Activated CD4-positive, CD25-positive, alpha-beta regulatory T cell treated with anti-CD3 and anti-CD28 coated beads, Interleukin-2, amount 50 U/mL, for 16 hours (primary cell): ENCODE data around the gene ZNF580.

Experiments used
- DNase-seq: peaks from one replicate; pipeline ENCODE4 v3.0.0-alpha.2; 2020; ENCODE audit warnings: low read depth, low spot score

Gene ZNF580

DNA sequence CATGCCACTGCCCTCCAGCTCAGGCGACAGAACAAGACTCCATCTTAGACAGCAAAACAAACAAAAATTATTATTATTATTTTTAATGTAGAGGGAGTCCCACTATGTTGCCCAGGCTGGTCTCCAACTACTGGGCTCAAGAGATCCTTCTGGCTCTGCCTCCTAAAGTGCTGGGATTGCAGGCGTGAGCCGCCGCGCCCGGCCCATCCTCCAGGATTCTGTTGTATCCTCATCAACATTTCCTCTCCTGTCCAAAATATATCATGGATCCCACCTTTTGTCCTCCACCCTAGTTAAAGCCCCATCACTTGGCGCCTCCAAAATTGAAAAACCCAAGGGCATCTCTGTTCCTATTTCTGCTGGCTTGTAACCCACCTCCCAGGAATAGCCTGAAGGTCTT lies 17.7 kb upstream of the ZNF580 start:
- no peak for DNase-seq

DNA sequence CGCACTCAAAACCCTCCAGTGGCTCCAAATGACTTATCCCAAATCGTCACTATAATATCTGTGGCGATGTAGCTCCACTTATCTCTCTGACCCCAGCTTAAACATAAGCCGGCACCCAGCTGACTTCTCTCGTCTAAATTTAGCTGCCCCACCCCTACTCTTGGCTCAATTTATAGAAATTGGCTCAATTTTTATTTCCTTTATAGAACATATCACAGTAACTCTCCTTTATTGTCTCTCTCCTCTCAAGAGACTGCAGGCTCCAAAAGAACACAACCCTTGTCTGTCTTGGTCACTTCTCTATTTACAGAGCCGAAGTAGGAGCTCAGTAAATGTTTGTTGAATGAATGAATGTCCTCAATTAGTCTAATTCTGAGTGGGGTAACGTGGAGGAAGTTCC lies 17.2 kb upstream of the ZNF580 start:
- no peak for DNase-seq

DNA sequence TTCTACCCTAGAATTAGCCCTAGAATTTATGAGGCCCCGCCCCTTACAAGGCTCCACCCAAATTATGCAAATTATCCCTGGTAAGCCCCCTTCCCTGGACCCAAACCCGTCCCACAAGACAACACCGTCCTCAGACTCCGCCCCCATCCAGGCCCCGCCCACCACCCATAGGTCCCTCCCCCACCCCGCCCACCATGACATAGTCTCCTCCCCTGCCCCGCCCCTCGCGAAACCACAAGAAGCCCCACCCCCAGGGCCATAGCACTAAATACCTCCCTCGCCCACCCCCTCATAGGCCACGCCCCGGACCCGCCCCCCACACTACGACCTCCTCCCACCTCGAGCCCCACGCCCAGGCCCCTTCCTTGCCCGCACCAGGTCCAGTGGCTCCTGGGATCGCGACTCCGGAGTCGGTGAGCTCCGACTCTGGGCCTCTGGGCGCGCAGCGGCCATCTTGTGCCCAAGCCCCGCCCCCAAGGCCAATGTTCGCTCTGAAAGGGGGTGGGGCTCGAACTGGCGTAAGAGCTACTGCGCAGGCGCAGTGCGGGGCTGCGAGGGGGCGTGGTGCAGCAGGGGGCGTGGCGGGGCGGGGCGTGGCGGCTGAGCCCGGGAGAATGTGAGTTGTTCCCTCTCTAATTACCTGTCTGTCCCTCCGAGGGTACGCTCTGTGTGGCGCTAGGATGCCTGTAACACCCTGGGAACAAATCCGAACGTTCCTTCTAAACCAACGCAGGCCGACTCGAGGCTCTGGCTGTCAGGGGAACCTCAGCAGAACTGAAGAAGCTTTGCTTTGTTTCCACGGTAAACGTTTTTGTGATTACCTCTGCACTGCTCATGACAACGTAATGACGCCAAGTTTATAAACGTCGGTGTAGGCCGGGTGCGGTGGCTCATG lies 16.4 kb upstream of the ZNF580 start, which contains the start of gene ZNF784:
TSS of gene ZNF784 (minus strand) at position 458 of the 895 bp plus-strand sequence. CDS start at position 453, 5 bp downstream.
- peak; percentile 83 for DNase-seq

DNA sequence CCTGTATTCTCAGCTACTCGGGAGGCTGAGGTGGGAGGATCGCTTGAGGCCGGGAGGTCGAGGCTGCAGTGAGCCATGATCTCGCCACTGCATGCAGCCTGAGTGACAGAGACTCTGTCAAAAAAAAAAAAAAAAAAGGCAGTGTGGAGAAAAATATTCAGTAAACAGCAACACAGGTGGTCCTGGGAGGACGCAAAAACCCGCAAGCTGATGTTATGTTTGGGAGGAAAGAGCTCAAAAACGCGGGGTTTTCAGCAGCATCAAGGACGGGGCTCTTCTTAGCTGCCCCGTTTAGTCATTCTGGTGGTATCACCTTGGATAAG lies 15.8 kb upstream of the ZNF580 start:
- DNase-seq, result no peak

DNA sequence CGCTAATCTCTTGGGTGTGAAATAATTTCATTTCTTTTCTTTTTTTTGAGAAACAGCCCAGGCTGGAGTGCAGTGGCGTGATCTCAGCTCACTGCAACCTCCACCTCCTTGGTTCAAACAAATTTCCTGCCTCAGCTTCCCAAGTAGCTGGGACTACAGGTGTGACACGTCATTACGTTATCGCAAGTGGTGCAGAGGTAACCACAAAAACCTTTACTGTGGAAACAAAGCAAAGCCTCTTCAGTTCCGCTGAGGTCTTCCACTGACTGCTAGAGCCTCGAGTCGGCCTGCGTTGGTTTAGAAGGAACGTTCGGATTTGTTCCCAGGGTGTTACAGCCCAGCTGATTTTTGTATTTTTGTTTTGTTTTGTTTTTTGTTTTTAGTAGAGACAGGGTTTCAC lies 14.5 kb upstream of the ZNF580 start:
- DNase-seq, result no peak

DNA sequence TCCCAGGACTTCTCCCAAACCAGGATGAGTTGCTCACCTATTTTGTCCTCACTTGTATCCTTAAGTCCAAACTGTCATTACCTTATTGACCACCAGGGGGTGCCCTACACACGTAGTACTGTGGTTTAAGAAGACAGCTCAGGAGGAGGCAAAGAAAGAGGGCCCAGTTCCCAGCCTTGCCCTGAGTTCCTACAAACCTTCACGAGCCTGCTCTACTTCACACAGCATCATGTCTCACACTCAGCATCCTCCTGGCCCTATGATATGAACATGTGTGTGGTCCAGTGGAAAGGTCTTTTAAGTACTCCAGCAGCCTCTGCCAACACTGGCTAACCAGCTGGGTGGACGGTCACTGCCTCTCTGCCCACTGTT lies 8.4 kb upstream of the ZNF580 start:
- peak; percentile 84 for DNase-seq

DNA sequence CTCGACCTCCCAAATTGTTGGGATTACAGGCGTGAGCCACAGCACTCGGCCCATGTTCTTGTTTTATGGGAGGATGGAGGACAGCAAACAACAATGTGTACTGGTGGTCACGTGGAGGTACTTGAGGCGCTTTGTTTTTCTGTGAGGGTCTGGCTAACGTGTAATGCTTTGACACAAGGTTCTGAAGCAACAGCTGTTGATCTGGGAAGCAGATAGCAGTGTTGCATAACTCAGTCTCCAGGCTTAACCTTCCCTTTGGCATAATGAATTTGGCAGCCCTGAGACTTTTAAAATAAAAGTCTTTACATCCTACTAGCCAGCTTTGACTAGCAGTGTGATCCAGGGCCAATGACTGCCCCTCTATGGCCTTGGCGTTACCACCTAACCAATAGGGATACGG lies 6.9 kb upstream of the ZNF580 start:
- DNase-seq, result no peak

DNA sequence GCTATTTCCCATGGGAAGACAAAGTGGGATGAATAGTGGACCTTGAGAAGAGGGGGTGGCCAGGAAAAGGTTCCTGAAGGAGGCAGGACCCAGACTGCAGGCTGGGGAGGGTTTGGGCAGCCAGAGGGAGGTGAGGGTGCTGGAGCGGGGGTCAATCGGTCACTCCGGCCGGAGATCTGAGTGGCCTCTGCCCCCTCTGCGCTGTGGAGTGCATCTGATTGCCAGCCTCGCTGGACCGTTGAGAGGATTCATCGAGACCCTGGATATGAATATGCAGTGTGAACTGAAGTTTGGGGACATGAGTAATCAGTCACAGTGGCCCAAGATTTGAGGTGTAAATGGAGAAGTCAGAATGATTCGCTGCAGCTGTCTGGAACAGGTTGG lies 5.5 kb upstream of the ZNF580 start:
- DNase-seq, result no peak

DNA sequence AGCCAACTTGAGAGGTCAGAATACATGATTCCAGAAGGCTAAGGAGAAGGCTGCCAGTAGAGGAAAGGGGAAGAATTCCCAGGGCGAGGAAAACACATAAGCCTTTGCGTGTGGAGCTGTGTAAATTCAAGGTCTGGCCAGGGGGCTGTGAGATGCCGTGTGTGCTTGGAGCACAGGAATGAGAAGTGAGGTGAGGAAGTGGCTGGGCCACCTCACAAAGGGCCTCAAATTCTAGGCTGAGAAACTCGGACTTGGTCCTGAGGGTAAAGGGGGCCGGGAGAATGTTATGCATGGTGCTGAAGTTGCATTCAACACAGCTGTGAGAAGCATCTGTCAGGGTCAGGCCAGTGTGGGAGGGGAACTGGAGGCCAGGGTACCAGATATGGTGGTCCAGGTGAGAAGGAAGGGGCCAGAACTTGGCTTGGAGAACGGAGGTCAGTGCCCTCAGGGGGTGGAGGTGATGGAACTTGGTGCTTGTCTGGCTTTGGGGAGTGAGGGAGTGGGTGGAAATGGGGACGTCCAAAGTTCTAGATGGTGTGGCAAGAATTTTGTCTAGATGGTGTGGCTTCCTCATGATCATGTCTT lies 4.9 kb upstream of the ZNF580 start:
- DNase-seq, result no peak

DNA sequence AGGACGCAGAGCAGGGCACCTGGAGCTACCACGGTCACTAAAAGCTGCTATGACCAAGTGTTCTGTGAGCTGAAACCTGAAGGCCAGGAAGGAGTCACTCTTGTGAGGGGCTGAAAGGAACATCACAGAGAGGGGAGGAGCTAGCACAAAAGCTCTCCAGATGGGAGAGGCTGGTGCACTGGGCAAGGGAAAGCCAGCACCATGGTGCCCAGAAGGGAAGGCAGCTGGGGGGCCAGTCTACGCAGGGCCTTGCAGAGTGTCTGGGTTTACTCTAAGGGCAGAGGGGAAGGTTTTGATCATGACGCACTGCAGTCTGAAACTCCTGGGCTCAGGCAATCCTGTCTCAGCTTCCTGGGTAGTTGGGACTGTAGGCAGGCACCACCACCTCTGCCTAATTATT lies 4.1 kb upstream of the ZNF580 start:
- no peak for DNase-seq

DNA sequence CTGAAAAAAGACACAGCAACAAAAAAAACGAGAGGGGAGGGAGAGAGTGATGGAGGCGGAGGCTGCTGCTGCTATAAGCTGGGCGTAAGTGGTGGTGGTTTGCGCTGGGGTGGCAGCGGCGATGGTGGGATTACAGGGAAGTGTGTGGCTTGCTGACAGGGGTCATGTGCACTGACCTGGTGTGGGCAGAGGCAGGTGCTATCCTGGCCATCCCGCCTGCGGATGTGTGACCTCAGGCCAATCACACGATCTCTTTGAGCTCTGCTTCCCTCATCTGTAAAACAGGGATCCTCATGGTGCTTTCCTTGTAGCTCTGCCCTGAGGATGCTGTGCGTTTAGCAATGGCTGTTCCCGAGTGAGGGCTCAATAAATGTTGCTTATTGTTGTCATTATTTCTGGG lies 3.3 kb upstream of the ZNF580 start:
- no peak for DNase-seq

DNA sequence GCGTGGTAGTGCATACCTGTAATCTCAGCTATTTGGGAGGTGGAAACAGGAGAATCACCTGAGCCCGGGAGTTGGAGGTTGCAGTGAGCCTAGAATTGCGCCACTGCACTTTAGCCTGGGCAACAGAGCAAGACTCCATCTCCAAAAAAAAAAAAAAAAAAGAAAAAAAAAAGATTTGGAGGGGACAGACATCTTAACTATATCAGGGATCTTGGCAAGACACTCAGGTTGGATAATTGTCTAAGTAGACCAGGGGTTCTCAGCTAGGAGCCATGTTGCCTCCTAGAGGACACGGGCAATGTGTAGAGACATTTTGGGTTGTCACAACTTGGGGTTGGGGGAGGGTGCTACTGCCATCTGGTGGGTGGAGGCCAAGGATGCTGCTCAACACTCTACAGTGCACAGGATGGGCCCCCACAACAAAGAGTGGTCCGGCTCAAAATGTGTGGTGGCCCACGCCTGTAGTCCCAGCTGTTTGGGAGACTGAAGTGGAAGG lies 1.9 kb upstream of the ZNF580 start:
- no peak for DNase-seq

DNA sequence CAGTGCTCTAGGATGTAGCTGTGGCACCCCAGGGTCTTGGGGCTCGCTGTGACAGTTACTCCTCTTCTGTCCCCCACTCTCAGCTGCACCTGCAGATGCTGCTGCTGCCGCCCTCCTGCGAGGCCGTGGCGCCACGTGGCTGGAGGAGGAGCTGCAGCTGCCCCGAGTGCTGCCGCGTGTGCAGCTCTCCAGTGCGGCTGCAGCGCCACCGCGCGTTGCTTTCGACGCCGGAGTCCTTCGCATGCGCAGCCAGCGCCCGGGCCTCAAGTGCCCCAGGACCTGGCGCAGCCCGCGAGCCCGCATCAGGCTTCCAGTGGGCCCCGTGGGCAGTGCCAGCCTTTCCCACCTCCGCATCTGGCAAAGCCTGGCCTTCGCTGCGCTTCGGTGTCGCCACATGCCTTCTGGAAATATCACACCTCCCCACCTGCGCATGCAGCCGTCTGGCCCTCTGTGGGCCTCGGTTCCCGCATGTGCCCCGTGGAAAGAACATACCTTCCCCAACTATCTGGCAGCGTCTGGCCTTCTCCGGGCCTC lies 692 bp upstream of the ZNF580 start:
- DNase-seq, result no peak

DNA sequence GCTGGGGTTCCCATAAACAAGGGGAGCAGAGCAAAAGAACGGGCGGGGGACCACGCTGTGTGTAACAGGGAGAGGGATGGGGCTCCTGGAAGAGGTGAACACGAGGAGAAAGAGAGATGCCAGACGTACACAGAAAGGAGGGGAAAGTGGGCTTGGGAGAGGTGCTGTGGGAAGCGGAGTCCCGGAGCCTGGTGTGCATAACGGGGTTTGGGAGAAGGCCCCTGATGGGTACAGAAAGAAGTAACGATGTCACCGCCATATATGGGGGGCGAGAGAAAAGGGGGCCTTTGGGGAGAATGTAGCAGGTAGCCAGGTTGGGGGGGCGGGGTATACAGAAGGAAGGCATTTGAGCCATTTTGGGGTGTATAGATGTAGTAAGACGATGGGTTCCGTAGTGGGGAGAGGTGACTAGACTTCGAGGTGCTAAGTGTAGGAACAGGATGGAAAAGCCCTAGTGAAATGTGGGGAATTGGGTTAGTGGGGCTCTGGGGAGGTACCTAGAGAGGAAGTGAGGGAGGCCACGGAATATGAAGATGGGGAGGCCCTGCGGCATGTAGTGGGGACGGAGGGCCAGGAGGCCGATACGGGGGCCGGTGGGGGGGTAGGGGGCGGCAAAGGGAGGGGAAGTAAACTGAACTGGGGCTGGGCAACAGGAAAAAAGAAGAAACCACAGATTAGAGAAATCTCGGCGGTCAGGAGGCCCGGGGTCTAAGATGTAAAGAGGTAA lies 787 bp downstream of the ZNF580 start:
- DNase-seq, result no peak

DNA sequence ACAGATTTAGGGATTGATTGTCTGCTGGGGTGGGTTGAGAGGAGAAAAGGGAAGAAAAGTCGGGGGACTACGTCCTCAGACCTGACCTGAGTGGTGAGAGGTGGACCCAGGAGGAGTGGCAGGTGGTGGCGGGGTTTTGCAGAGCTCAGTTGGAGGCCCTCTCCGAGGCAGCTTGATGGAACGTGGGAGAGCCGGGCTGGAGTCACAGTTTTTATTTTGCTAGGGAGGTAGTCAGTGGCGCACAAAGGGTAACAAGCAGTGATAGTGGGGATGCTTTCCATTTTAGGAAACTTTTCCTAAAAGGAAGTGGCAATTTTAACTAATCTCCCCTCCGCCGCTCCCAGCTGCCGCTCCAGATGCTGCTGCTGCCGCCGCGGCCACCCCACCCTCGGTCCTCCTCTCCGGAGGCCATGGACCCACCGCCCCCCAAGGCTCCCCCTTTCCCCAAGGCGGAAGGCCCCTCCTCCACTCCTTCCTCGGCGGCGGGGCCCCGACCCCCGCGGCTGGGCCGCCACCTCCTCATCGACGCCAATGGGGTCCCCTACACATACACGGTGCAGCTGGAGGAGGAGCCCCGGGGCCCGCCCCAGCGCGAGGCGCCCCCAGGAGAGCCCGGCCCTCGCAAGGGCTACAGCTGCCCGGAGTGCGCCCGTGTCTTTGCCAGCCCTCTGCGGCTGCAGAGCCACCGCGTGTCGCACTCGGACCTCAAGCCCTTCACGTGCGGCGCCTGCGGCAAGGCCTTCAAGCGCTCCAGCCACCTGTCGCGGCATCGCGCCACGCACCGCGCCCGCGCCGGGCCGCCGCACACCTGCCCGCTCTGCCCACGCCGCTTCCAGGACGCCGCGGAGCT lies 1.6 kb downstream of the ZNF580 start:
- DNase-seq, result no peak

DNA sequence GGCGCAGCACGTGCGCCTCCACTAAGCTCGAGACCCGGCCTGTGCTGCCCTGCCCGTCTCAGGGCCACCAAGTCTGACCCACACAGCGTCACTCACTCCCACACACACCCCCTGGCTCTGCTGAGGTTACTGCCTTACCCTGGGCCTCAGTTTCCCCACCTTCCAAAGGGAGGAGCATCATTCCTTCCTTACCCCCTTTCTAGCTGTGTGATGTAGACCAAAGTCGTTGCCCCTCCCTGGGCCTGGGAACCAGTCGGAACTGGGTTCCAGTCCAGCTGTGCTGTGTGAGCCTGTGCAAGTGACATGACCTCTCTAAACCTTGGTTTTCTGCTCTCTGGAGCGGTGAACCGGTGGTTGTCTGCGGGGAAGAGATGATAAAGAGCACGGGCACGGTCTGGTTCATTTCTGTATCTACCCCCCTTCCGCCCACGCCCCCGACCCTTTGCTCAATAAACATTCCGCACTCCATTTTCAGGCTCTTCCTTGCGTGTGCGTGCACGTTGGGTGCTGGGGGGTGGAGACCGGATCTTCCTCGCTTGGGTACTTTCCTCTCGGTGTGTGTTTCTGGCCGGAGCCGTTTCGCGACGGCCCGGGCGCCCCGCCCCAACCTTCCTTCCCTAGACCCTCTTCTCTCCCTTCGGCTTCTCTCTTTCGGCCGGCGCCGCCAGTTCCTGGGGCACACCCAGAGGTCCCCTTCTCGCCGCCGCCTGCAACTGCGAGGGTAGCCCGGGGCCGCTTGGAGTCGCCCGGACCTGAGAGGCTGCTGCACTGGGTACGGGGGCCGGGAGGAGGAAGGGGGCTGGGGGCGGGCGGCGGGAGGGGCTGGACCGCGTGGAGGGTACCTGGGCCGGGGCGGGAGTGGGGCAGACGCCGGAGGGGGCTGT lies 2.4 kb downstream of the ZNF580 start, which contains the start of gene ZNF581:
TSS of gene ZNF581 (plus strand) at position 647 of the 884 bp plus-strand sequence. CDS start 923 bp downstream, outside the sequence.
- DNase-seq, result peak; percentile 56

DNA sequence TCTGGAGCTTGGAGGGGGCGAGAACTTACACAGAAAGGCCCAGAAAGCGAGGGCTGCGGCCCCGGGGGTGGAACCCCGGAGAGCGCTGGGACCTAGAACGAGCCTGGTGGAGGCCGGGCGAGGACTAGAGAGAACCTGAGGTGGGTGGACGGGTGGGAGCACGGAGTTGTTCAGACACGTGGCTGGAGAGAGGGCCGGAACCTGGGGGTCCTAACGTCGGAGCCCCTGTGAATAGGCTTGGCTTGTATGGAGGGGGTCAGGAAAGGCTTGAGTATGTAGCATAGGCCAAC lies 3.0 kb downstream of the ZNF580 start:
- no peak for DNase-seq

DNA sequence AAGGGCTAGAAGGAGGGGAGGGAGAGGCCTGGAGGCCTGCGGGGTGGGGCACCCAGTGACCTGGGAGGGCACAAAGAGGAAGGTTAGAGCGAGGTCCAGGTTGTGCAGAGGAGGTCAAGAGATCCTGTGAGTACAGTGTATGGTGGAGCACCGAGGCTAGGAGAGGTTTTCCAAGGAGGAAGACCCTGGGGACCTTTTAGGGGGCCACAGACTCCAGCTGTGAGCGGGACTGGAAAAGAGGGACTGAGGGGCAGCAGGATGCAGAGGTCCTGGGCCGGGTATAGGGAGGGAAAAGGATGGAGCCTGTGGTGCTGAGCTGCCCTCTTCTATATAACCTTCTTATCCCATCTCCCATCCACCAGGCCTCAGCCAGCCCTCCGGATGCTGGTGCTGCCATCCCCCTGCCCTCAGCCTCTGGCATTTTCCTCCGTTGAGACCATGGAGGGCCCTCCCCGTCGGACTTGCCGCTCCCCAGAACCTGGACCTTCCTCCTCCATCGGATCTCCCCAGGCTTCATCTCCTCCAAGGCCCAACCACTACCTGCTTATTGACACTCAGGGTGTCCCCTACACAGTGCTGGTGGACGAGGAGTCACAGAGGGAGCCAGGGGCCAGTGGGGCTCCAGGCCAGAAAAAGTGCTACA lies 3.5 kb downstream of the ZNF580 start:
- DNase-seq, result no peak

DNA sequence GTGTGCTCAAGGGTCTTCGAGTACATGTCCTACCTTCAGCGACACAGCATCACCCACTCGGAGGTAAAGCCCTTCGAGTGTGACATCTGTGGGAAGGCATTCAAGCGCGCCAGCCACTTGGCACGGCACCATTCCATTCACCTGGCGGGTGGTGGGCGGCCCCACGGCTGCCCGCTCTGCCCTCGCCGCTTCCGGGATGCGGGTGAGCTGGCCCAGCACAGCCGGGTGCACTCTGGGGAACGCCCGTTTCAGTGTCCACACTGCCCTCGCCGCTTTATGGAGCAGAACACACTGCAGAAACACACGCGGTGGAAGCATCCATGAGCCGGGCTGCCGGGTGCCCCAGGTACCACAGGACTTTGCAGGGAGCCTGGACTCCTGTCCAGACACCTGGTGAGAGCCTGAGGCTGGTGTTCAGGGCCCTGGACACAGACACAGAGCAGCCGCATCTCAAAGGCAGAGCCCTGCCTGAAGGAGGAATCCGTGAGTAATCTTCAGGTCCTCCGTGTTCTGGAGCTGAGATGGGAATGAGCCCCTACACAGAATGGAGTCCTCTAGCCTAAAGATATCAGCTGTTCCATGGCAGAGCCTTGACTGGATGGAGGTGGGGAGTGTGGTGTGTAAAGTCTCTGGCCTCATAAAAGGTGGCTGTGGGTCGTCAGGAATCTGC lies 4.2 kb downstream of the ZNF580 start:
- no peak for DNase-seq

DNA sequence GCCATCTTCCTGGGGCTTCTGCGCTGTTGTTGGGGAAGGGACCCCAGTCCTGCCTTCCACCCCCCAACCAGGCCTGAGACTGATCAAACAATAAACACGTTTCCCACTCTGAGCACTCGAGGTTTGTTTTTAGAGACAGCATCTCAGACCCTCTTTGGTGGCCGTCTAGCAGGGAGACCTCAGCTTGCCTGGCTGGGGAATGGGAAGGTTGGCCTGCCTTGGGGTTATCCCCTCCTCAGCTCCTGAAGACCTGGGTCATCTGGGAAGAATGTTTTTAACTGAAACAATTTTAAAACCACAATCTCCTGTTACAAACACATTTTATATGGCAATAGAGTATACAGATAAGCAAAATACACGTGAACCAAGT lies 4.7 kb downstream of the ZNF580 start:
- no peak for DNase-seq
